Measurements from ENCODE around the gene PDE8A.

The PDE8A gene

GRCh38 chr15:85047271-85047948 is 65.8 kb downstream of the PDE8A start:
- Histone ChIP-seq H3K27ac (ENCODE audit: extremely low read depth, low read depth, low read length) (no peak overlapping the region), H3K4me3 (ENCODE audit: low read depth, low read length) (no peak overlapping the region), H3K4me1 (ENCODE audit: control insufficient read depth, insufficient read depth, low read length) (peaks cover 17% of the 10 kb centered on the region), H3K36me3 (ENCODE audit: control insufficient read depth in 2 of 2, insufficient read depth in 1 of 2, low read length in 2 of 2) (no peaks in the 10 kb centered on the region), H3K9me3 (ENCODE audit: control insufficient read depth, insufficient read depth, low read depth, low read length) (no peaks in the 10 kb centered on the region)
- POLR2A ChIA-PET: no interaction called here
- CTCF ChIA-PET: interaction anchor here (0.6 to 4.2 kb wide), 7 partner anchors 11 to 1600 kb away, joined by 3 to 36 read pairs (median 3); partner anchors contain the start of gene SH3GL3
- TF ChIP-seq ZNF132 (tag by site-specific recombination; IDR thresholded peaks at IDR 0.05; ENCODE audit: borderline replicate concordance) (no peak), MZF1 (tag by site-specific recombination; IDR thresholded peaks at IDR 0.05; ENCODE audit: borderline replicate concordance) (no peak), OSR2 (tag by site-specific recombination; IDR thresholded peaks at IDR 0.05) (no peak), SCRT1 (tag by site-specific recombination; IDR thresholded peaks at IDR 0.05; ENCODE audit: borderline replicate concordance) (no peak), ZNF561 (tag by site-specific recombination; IDR thresholded peaks at IDR 0.05; ENCODE audit: borderline replicate concordance) (no peak), ZNF768 (tag by site-specific recombination; IDR thresholded peaks at IDR 0.05) (no peak), YY1 (tag by site-specific recombination; IDR thresholded peaks at IDR 0.05) (no peak), ZFP69B (tag by site-specific recombination; IDR thresholded peaks at IDR 0.05) (peak; percentile 97), ZNF112 (tag by site-specific recombination; IDR thresholded peaks at IDR 0.05) (no peak), PATZ1 (tag by site-specific recombination; IDR thresholded peaks at IDR 0.05) (peak; percentile 83), ZNF248 (tag by site-specific recombination; IDR thresholded peaks at IDR 0.05) (no peak), KLF9 (tag by site-specific recombination; IDR thresholded peaks at IDR 0.05; ENCODE audit: low read depth) (no peak), ZNF214 (tag by site-specific recombination; IDR thresholded peaks at IDR 0.05; ENCODE audit: borderline replicate concordance) (no peak), HOXA7 (CRISPR knock-in tag; IDR thresholded peaks at IDR 0.05; ENCODE audit: borderline replicate concordance) (no peak), ZNF335 (tag by site-specific recombination; conservative IDR thresholded peaks at IDR 0.05) (peak; percentile 79), ZBTB21 (tag by site-specific recombination; IDR thresholded peaks at IDR 0.05) (peak; percentile 87), ZNF785 (tag by site-specific recombination; IDR thresholded peaks at IDR 0.05) (no peak), IKZF3 (tag by site-specific recombination; IDR thresholded peaks at IDR 0.05) (0 out of 2 replicates have a peak, but pooled peaks have one; percentile 40), ZNF843 (tag by site-specific recombination; IDR thresholded peaks at IDR 0.05) (no peak), ZNF585B (tag by site-specific recombination; IDR thresholded peaks at IDR 0.05) (no peak), ZEB2 (tag by site-specific recombination; IDR thresholded peaks at IDR 0.05) (no peak; the same call in 1 of the 2 replicates), ZNF629 (tag by site-specific recombination; IDR thresholded peaks at IDR 0.05) (peak; percentile 89), ZNF311 (tag by site-specific recombination; IDR thresholded peaks at IDR 0.05; ENCODE audit: borderline replicate concordance) (no peak), ZNF174 (tag by site-specific recombination; IDR thresholded peaks at IDR 0.05) (no peak), YY2 (tag by site-specific recombination; IDR thresholded peaks at IDR 0.05) (no peak), ZNF529 (tag by site-specific recombination; IDR thresholded peaks at IDR 0.05; ENCODE audit: insufficient replicate concordance) (no peak), ZBTB10 (tag by site-specific recombination; IDR thresholded peaks at IDR 0.05) (no peak), ZNF624 (tag by site-specific recombination; IDR thresholded peaks at IDR 0.05) (no peak), ZBTB20 (tag by site-specific recombination; IDR thresholded peaks at IDR 0.05) (no peak), ZNF670 (tag by site-specific recombination; IDR thresholded peaks at IDR 0.05; ENCODE audit: low read depth) (no peak), ZNF140 (tag by site-specific recombination; IDR thresholded peaks at IDR 0.05) (no peak), ZNF549 (tag by site-specific recombination; IDR thresholded peaks at IDR 0.05) (no peak), ZFP37 (tag by site-specific recombination; IDR thresholded peaks at IDR 0.05) (no peak), ZNF155 (tag by site-specific recombination; IDR thresholded peaks at IDR 0.05) (no peak), ZNF416 (tag by site-specific recombination; IDR thresholded peaks at IDR 0.05) (no peak)
